Right renal pelvis (tissue), 4 donors: Measurements from ENCODE around the gene TP63. TPM values are rescaled to one million over a fixed set of nuclear protein-coding genes. Genes with fewer than 3 reads are reported as not detected.

Experiments
- DNase-seq, 4 donors: peaks; one replicate each; pipeline ENCODE4 v3.0.0-alpha.2; 2013; ENCODE audit warnings: low read depth in 4 of 4, low spot score in 3 of 4, missing footprints in 1 of 4
- polyA plus RNA-seq, 4 donors: library from polyadenylated mRNA; unstranded; fragments of 120-200 nt; gene quantifications; one replicate each; pipeline ENCODE4 v1.2.1, GENCODE V29; 2013; ENCODE audit not compliant: insufficient read length in 4 of 4

The TP63 gene
- polyA plus RNA-seq, 4 donors = 0.91 to 3.1 (median 1.7) TPM

- DNase-seq = no peak
These were observed 271.3 kb downstream of the TP63 start for GRCh38 chr3:189902230-189903186.

- DNase-seq = no peak
These were observed 272.5 kb downstream of the TP63 start for GRCh38 chr3:189903562-189904250.

GRCh38 chr3:189907803-189908202 lies 276.6 kb downstream of the TP63 start:
- DNase-seq = no peak

- DNase-seq = no peak
These were observed 277.5 kb downstream of the TP63 start for GRCh38 chr3:189908646-189909045.

- no peak for DNase-seq
These were observed 277.9 kb downstream of the TP63 start for GRCh38 chr3:189909139-189909538.

- no peak for DNase-seq
These were observed 278.4 kb downstream of the TP63 start for GRCh38 chr3:189909573-189909972.

GRCh38 chr3:189911001-189911400 lies 279.8 kb downstream of the TP63 start:
- DNase-seq = no peak

GRCh38 chr3:189914799-189915198 lies 283.6 kb downstream of the TP63 start:
- no peak for DNase-seq

GRCh38 chr3:189921770-189922169 lies 290.6 kb downstream of the TP63 start:
- DNase-seq = no peak

- DNase-seq = no peak
These were observed 297.0 kb downstream of the TP63 start for GRCh38 chr3:189927975-189928895.

GRCh38 chr3:189936201-189936945 lies 305.2 kb downstream of the TP63 start:
- no peak for DNase-seq

- no peak for DNase-seq
These were observed 306.3 kb downstream of the TP63 start for GRCh38 chr3:189937302-189938127.

GRCh38 chr3:189941125-189941524 lies 309.9 kb downstream of the TP63 start:
- DNase-seq = no peak

GRCh38 chr3:189941679-189942078 lies 310.5 kb downstream of the TP63 start:
- DNase-seq = no peak

GRCh38 chr3:189942948-189943347 lies 311.8 kb downstream of the TP63 start:
- no peak for DNase-seq

GRCh38 chr3:189944285-189945145 lies 313.3 kb downstream of the TP63 start:
- no peak for DNase-seq

- DNase-seq = no peak
These were observed 314.9 kb downstream of the TP63 start for GRCh38 chr3:189945935-189946709.
